ENCODE results near the gene SUGCT. TPM values are rescaled to one million over a fixed set of nuclear protein-coding genes. Genes with fewer than 3 reads are reported as not detected.

The SUGCT gene
- total and polyA plus RNA-seq, 4 donors, result 37.9 to 152 (median 53.2) TPM

- 39 to 44% methylated on average over 10 of the region's 10 CpGs for WGBS, 2 donors
- peak; percentile 16 for ATAC-seq (ENCODE audit: low FRiP score)
Observed at GRCh38 chr7:40865441-40866233, 730.8 kb downstream of the SUGCT start.

GRCh38 chr7:40866601-40867000, 731.8 kb downstream of the SUGCT start:
- DNase-seq (no peak), ATAC-seq (ENCODE audit: low FRiP score) (no peak)
- H3K27ac ChIP-seq (ENCODE audit: low read depth in 1 of 2, low read length in 2 of 2), result no peak overlapping the region
- H3K9me3 ChIP-seq (ENCODE audit: control insufficient read depth, low read length), result peaks cover 3% of the 10 kb centered on the region
- H3K4me1 ChIP-seq (ENCODE audit: control insufficient read depth in 1 of 2, insufficient read depth in 2 of 2, low read length in 2 of 2), result no peaks in the 10 kb centered on the region
- intact Hi-C loops (cut with DNase I), result no loop called here
- 41 to 42% methylated on average over 10 of the region's 10 CpGs for WGBS, 2 donors
- no peak overlapping the region for H3K4me3 ChIP-seq (ENCODE audit: low read length in 2 of 2)
- peaks cover 4% of the 10 kb centered on the region in 2 donors for H3K36me3 ChIP-seq (ENCODE audit: control insufficient read depth in 1 of 2, insufficient read depth in 2 of 2, low read length in 1 of 2)
- H3K27me3 ChIP-seq (ENCODE audit: control insufficient read depth in 1 of 2, insufficient read depth in 2 of 2, low read length in 1 of 2), result no peaks in the 10 kb centered on the region

More at GRCh38 chr7:40865441-40866233, 730.8 kb downstream of the SUGCT start:
- Histone ChIP-seq H3K36me3 (ENCODE audit: control insufficient read depth in 1 of 2, insufficient read depth in 2 of 2, low read length in 1 of 2) (peaks cover 2 to 4% of the 10 kb centered on the region in 2 donors), H3K4me1 (ENCODE audit: control insufficient read depth in 1 of 2, insufficient read depth in 2 of 2, low read length in 2 of 2) (no peaks in the 10 kb centered on the region), H3K27ac (ENCODE audit: low read depth in 1 of 2, low read length in 2 of 2) (peak overlapping the region in 1 of 2 donors; percentile 70), H3K9me3 (ENCODE audit: control insufficient read depth, low read length) (peaks cover 3% of the 10 kb centered on the region), H3K4me3 (ENCODE audit: low read length in 2 of 2) (no peak overlapping the region), H3K27me3 (ENCODE audit: control insufficient read depth in 1 of 2, insufficient read depth in 2 of 2, low read length in 1 of 2) (no peaks in the 10 kb centered on the region)
- intact Hi-C loops (cut with DNase I), result no loop called here
- no peak for DNase-seq

- Histone ChIP-seq H3K27me3 (ENCODE audit: control insufficient read depth in 1 of 2, insufficient read depth in 2 of 2, low read length in 1 of 2) (no peaks in the 10 kb centered on the region), H3K4me3 (ENCODE audit: low read length in 2 of 2) (no peak overlapping the region), H3K4me1 (ENCODE audit: control insufficient read depth in 1 of 2, insufficient read depth in 2 of 2, low read length in 2 of 2) (no peaks in the 10 kb centered on the region), H3K27ac (ENCODE audit: low read depth in 1 of 2, low read length in 2 of 2) (no peak overlapping the region), H3K9me3 (ENCODE audit: control insufficient read depth, low read length) (peaks cover 3% of the 10 kb centered on the region), H3K36me3 (ENCODE audit: control insufficient read depth in 1 of 2, insufficient read depth in 2 of 2, low read length in 1 of 2) (peaks cover 0 to 4% of the 10 kb centered on the region in 2 donors)
- DNase-seq (no peak), ATAC-seq (ENCODE audit: low FRiP score) (no peak)
- intact Hi-C loops (cut with DNase I), result no loop called here
Observed at GRCh38 chr7:40870108-40870507, 735.3 kb downstream of the SUGCT start.

GRCh38 chr7:40873248-40873647, 738.4 kb downstream of the SUGCT start:
- 83 to 86% methylated on average over 3 of the region's 3 CpGs for WGBS, 2 donors
- intact Hi-C loops (cut with DNase I), result no loop called here
- no peak for DNase-seq
- H3K4me3 ChIP-seq (ENCODE audit: low read length in 2 of 2), result no peak overlapping the region
- no peaks in the 10 kb centered on the region for H3K4me1 ChIP-seq (ENCODE audit: control insufficient read depth in 1 of 2, insufficient read depth in 2 of 2, low read length in 2 of 2)
- H3K27ac ChIP-seq (ENCODE audit: low read depth in 1 of 2, low read length in 2 of 2), result no peak overlapping the region
- H3K27me3 ChIP-seq (ENCODE audit: control insufficient read depth in 1 of 2, insufficient read depth in 2 of 2, low read length in 1 of 2), result no peaks in the 10 kb centered on the region
- no peak for ATAC-seq (ENCODE audit: low FRiP score)
- H3K9me3 ChIP-seq (ENCODE audit: control insufficient read depth, low read length), result peaks cover 3% of the 10 kb centered on the region
- H3K36me3 ChIP-seq (ENCODE audit: control insufficient read depth in 1 of 2, insufficient read depth in 2 of 2, low read length in 1 of 2), result peaks cover 0 to 4% of the 10 kb centered on the region in 2 donors

- Histone ChIP-seq H3K9me3 (ENCODE audit: control insufficient read depth, low read length) (no peaks in the 10 kb centered on the region), H3K4me1 (ENCODE audit: control insufficient read depth in 1 of 2, insufficient read depth in 2 of 2, low read length in 2 of 2) (no peaks in the 10 kb centered on the region), H3K36me3 (ENCODE audit: control insufficient read depth in 1 of 2, insufficient read depth in 2 of 2, low read length in 1 of 2) (peaks cover 0 to 4% of the 10 kb centered on the region in 2 donors), H3K27me3 (ENCODE audit: control insufficient read depth in 1 of 2, insufficient read depth in 2 of 2, low read length in 1 of 2) (no peaks in the 10 kb centered on the region), H3K4me3 (ENCODE audit: low read length in 2 of 2) (no peak overlapping the region), H3K27ac (ENCODE audit: low read depth in 1 of 2, low read length in 2 of 2) (no peak overlapping the region)
- DNase-seq (no peak), ATAC-seq (ENCODE audit: low FRiP score) (no peak)
- intact Hi-C loops (cut with DNase I), result no loop called here
- 87 to 91% methylated on average over 4 of the region's 4 CpGs for WGBS, 2 donors
Observed at GRCh38 chr7:40874756-40875155, 740.0 kb downstream of the SUGCT start.

GRCh38 chr7:40876601-40877000, 741.8 kb downstream of the SUGCT start:
- peaks cover 0 to 2% of the 10 kb centered on the region in 2 donors for H3K4me1 ChIP-seq (ENCODE audit: control insufficient read depth in 1 of 2, insufficient read depth in 2 of 2, low read length in 2 of 2)
- peaks cover 0 to 2% of the 10 kb centered on the region in 2 donors for H3K36me3 ChIP-seq (ENCODE audit: control insufficient read depth in 1 of 2, insufficient read depth in 2 of 2, low read length in 1 of 2)
- no peak for ATAC-seq (ENCODE audit: low FRiP score)
- no peaks in the 10 kb centered on the region for H3K27me3 ChIP-seq (ENCODE audit: control insufficient read depth in 1 of 2, insufficient read depth in 2 of 2, low read length in 1 of 2)
- WGBS, 2 donors, result 77 to 84% methylated on average over 3 of the region's 3 CpGs
- no peaks in the 10 kb centered on the region for H3K9me3 ChIP-seq (ENCODE audit: control insufficient read depth, low read length)
- no peak overlapping the region for H3K27ac ChIP-seq (ENCODE audit: low read depth in 1 of 2, low read length in 2 of 2)
- DNase-seq, result no peak
- H3K4me3 ChIP-seq (ENCODE audit: low read length in 2 of 2), result no peak overlapping the region
- intact Hi-C loops (cut with DNase I), result no loop called here

GRCh38 chr7:40879941-40880543, 745.2 kb downstream of the SUGCT start:
- Histone ChIP-seq H3K36me3 (ENCODE audit: control insufficient read depth in 1 of 2, insufficient read depth in 2 of 2, low read length in 1 of 2) (peaks cover 0 to 2% of the 10 kb centered on the region in 2 donors), H3K4me1 (ENCODE audit: control insufficient read depth in 1 of 2, insufficient read depth in 2 of 2, low read length in 2 of 2) (peaks cover 0 to 2% of the 10 kb centered on the region in 2 donors), H3K27me3 (ENCODE audit: control insufficient read depth in 1 of 2, insufficient read depth in 2 of 2, low read length in 1 of 2) (no peaks in the 10 kb centered on the region), H3K27ac (ENCODE audit: low read depth in 1 of 2, low read length in 2 of 2) (peak overlapping the region in 1 of 2 donors; percentile 28), H3K9me3 (ENCODE audit: control insufficient read depth, low read length) (no peaks in the 10 kb centered on the region), H3K4me3 (ENCODE audit: low read length in 2 of 2) (no peak overlapping the region)
- no peak for DNase-seq
- intact Hi-C loops (cut with DNase I), result no loop called here
- 38 to 50% methylated on average over 1 of the region's 1 CpG for WGBS, 2 donors
- no peak for ATAC-seq (ENCODE audit: low FRiP score)

- Histone ChIP-seq H3K4me3 (ENCODE audit: low read length in 2 of 2) (no peak overlapping the region), H3K36me3 (ENCODE audit: control insufficient read depth in 1 of 2, insufficient read depth in 2 of 2, low read length in 1 of 2) (peaks cover 0 to 2% of the 10 kb centered on the region in 2 donors), H3K4me1 (ENCODE audit: control insufficient read depth in 1 of 2, insufficient read depth in 2 of 2, low read length in 2 of 2) (peaks cover 0 to 2% of the 10 kb centered on the region in 2 donors), H3K9me3 (ENCODE audit: control insufficient read depth, low read length) (no peaks in the 10 kb centered on the region), H3K27ac (ENCODE audit: low read depth in 1 of 2, low read length in 2 of 2) (no peak overlapping the region), H3K27me3 (ENCODE audit: control insufficient read depth in 1 of 2, insufficient read depth in 2 of 2, low read length in 1 of 2) (no peaks in the 10 kb centered on the region)
- 66 to 93% methylated on average over 1 of the region's 1 CpG for WGBS, 2 donors
- DNase-seq (no peak), ATAC-seq (ENCODE audit: low FRiP score) (no peak)
- intact Hi-C loops (cut with DNase I), result no loop called here
Observed at GRCh38 chr7:40880581-40880980, 745.8 kb downstream of the SUGCT start.
